HFFc6 (cell line): ENCODE data around the gene INF2. TPM values are rescaled to one million over a fixed set of nuclear protein-coding genes. Genes with fewer than 3 reads are reported as not detected.

ENCODE experiments used
- DNase-seq: peaks from one replicate; pipeline ENCODE4 v3.0.0-alpha.2; 2018
- H3K27ac Mint-ChIP-seq: 2 replicates; pipeline ENCODE4 v1.8.0; 2020; ENCODE audit warnings: mild to moderate bottlenecking, mixed read lengths
- H3K27me3 Mint-ChIP-seq: 2 replicates; pipeline ENCODE4 v1.8.0; 2021; ENCODE audit warnings: mild to moderate bottlenecking, moderate library complexity, mixed read lengths; ENCODE audit not compliant: insufficient read depth
- H3K36me3 Mint-ChIP-seq: 2 replicates; pipeline ENCODE4 v1.8.0; 2021; ENCODE audit warnings: low read depth, mixed read lengths
- H3K4me1 Mint-ChIP-seq: 2 replicates; pipeline ENCODE4 v1.8.0; 2020; ENCODE audit warnings: low read depth, mixed read lengths
- H3K4me3 Mint-ChIP-seq: 2 replicates; pipeline ENCODE4 v1.8.0; 2020; ENCODE audit warnings: mild to moderate bottlenecking, moderate library complexity, mixed read lengths
- H3K9me3 Mint-ChIP-seq: 2 replicates; pipeline ENCODE4 v1.8.0; 2020; ENCODE audit warnings: mild to moderate bottlenecking, mixed read lengths
- total RNA-seq, 6 experiments: library from RNA; stranded (reverse); fragmentation: NEBNext Ultra II Directional; extraction: Animal tissue kit (Norgen Biotek cat#: 25700); gene quantifications; 2 replicates in 1 of 6; 3 replicates in 5 of 6; pipeline ENCODE4 v1.2.3, GENCODE V29; 2021
- TF ChIP-seq, protein P1 (sequence below): fragments of 200-600 bp; sonication (generic); IDR thresholded peaks from 2 replicates; pipeline ENCODE4 v1.5.0; 2021; ENCODE audit warnings: antibody characterized with exemption, mild to moderate bottlenecking

The INF2 gene
- total RNA-seq, 6 experiments from 2014 or later: 111 to 121 (median 116) TPM

DNA sequence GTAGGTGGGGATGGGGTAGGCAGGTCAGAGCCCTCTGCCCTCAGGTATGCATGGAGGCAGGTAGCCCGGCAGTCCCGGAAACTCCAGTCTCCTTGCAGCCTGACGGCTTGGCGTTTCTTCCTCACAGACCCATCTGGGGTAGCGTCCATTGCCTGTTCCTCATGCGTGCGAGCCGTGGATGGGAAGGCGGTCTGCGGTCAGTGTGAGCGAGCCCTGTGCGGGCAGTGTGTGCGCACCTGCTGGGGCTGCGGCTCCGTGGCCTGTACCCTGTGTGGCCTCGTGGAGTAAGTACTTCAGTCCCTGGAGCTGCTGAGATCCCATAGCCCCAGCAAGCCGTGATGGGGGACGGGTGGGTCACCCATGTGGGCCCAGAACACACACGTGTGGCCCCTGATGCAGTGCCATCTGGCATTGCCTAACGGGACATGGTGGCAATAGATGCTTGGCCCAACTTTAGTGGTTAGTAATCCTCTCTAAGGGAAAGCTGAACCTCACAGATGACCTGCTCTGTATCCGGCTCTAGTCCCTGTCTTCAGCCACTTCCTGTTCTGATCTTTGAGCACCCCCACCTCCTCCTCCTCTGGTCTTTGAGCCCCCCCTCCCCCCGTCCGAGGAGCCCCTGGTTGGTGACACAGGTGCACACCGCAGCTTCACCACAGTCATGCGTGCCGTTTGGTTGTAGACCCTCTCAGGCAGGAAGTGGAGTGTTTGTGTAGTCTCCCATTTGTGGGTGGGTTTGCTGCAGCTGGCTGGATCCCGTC lies 67.2 kb downstream of the INF2 start:
- Mint-ChIP-seq H3K36me3 (peaks cover 5% of the 10 kb centered on the region; the same call in 1 of the 2 replicates), H3K27me3 (no peaks in the 10 kb centered on the region), H3K9me3 (no peaks in the 10 kb centered on the region), H3K4me3 (no peak overlapping the region), H3K27ac (no peak overlapping the region), H3K4me1 (peaks cover 19% of the 10 kb centered on the region)
- no peak for DNase-seq
- TF ChIP-seq, protein P1, sequence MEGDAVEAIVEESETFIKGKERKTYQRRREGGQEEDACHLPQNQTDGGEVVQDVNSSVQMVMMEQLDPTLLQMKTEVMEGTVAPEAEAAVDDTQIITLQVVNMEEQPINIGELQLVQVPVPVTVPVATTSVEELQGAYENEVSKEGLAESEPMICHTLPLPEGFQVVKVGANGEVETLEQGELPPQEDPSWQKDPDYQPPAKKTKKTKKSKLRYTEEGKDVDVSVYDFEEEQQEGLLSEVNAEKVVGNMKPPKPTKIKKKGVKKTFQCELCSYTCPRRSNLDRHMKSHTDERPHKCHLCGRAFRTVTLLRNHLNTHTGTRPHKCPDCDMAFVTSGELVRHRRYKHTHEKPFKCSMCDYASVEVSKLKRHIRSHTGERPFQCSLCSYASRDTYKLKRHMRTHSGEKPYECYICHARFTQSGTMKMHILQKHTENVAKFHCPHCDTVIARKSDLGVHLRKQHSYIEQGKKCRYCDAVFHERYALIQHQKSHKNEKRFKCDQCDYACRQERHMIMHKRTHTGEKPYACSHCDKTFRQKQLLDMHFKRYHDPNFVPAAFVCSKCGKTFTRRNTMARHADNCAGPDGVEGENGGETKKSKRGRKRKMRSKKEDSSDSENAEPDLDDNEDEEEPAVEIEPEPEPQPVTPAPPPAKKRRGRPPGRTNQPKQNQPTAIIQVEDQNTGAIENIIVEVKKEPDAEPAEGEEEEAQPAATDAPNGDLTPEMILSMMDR: no peak

DNA sequence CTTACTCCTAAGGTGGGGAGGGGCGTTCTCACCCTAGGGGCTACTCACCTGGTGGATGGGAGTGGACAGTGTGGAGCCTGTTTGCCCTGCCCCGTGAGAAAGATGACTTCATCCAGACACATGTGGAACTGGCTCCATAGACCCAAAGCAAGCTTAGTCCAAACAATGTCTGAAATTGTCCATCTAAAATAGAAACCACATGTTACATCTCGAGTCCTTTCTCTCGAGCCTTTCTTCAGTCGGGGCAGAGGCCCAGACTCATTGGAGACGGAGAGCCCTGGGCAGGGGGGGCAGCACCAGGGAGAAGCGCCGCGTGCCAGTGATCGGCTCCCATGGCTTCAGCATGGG lies 67.8 kb downstream of the INF2 start:
- no peaks in the 10 kb centered on the region for H3K27me3 Mint-ChIP-seq
- TF ChIP-seq, protein P1: no peak
- H3K4me3 Mint-ChIP-seq: no peak overlapping the region
- DNase-seq: no peak
- peaks cover 19% of the 10 kb centered on the region for H3K4me1 Mint-ChIP-seq
- peaks cover 9% of the 10 kb centered on the region for H3K36me3 Mint-ChIP-seq
- H3K9me3 Mint-ChIP-seq: no peaks in the 10 kb centered on the region
- no peak overlapping the region for H3K27ac Mint-ChIP-seq

DNA sequence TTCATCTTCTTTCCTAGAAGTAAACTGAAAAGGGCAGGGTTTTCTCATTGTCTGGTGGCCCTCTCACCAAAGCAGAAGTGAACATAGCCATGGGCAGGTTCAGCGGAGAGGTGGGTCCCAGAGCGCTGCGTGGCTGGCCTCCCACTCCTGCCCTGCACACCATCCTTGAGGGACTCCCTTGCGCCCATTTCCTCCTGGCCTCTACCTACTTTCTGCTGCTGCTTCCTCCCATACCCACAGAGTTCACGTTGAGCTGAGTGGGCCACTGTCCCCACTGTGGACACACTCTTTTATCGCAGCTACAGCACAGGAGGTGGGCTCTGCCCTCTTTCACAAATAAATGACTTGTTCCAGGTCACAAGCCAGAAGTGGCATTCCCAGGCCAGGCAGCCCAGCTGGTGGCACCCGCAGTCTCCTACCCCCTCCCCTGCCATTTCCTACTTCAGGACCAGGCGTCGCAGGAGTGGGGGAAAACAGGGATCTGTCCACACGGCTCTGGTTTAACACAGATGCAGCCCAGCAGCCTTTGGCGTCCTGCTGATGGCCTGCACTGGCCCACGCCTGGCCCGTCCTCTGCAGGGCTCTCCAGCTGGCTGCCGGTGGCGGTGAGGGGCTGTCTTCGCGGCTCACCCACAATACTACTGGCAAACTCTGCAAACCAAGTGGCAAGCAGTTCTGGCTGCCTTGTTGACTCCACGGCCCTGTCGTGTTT lies 68.4 kb downstream of the INF2 start:
- H3K27me3 Mint-ChIP-seq: no peaks in the 10 kb centered on the region
- H3K27ac Mint-ChIP-seq: no peak overlapping the region
- H3K4me1 Mint-ChIP-seq: peaks cover 19% of the 10 kb centered on the region
- H3K9me3 Mint-ChIP-seq: no peaks in the 10 kb centered on the region
- H3K36me3 Mint-ChIP-seq: peaks cover 11% of the 10 kb centered on the region
- TF ChIP-seq, protein P1: no peak
- no peak overlapping the region for H3K4me3 Mint-ChIP-seq
- DNase-seq: no peak

DNA sequence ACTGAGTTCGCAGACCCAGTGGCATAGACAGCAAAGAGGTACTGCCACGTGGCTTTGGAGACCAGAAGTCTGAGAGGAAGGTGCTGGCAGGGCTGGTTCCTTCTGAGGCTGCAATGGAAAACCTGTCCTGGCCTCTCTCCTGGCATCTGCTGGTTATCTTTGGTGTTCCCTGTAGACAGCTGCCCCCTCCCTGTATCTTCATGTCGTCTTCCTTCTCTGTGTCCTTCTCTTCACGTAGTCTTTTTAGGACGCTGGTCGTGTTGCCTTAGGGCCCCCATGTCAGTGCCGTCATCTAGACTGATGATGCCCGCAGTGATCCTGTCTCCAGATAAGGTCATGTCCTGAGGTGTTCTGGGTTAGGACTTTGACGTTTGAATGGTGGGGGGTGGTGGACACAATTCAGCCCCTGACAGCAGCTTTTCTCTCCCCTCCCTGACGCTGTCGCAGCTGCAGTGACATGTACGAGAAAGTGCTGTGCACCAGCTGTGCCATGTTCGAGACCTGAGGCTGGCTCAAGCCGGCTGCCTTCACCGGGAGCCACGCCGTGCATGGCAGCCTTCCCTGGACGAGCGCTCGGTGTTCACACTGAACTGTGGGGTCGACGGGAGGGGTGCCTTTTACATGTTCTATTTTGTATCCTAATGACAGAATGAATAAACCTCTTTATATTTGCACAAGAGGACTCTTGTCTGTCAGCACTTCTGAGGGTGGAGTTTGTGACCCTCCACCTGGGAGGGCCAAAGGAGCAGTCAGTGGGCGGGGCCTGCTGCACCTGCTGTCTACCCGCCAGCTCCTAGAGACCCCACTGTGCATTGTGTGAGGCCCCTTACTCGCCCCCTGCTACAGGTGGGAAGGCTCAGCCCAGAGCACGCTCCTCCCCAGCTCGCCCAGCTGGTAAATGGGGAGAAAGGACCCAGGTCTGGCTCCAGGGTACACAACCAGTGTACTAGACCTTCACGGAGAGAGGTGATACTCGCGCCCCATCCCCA lies 69.9 kb downstream of the INF2 start:
- no peak overlapping the region for H3K4me3 Mint-ChIP-seq
- peaks cover 11% of the 10 kb centered on the region for H3K36me3 Mint-ChIP-seq
- no peaks in the 10 kb centered on the region for H3K27me3 Mint-ChIP-seq

DNA sequence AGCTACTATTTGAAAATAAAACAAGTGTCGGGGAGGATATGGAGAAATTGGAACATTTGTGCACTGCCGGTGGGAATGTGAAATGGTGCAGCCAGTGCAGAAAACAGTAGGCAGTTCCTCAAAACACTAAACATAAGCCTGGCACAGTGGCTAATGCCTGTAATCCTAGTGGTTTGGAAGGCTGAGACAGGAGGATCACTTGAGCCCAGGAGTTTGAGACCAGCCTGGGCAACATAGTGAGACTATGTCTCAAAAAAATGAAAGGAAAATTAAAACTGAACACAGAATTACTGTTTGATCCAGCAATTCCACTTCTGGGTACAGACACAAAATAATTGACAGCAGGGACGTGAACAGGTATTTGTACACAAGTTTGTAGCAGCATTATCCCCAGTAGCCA lies 76.1 kb downstream of the INF2 start:
- Mint-ChIP-seq H3K27ac (no peak overlapping the region), H3K9me3 (no peaks in the 10 kb centered on the region), H3K27me3 (no peaks in the 10 kb centered on the region; the same call in 1 of the 2 replicates), H3K36me3 (peaks cover 17% of the 10 kb centered on the region), H3K4me3 (no peak overlapping the region), H3K4me1 (peaks cover 8% of the 10 kb centered on the region; the same call in 1 of the 2 replicates)
- DNase-seq: no peak
- TF ChIP-seq, protein P1: no peak

More for the DNA sequence above, 69.9 kb downstream of the INF2 start:
- DNase-seq: no peak
- Mint-ChIP-seq H3K9me3 (no peaks in the 10 kb centered on the region), H3K4me1 (peaks cover 11% of the 10 kb centered on the region), H3K27ac (no peak overlapping the region)
- TF ChIP-seq, protein P1: no peak
